Measurements from ENCODE around the gene CCRL2. TPM values are rescaled to one million over a fixed set of nuclear protein-coding genes. Genes with fewer than 3 reads are reported as not detected.
"Not testable (repeated sequence)": the region's sequence is repeated elsewhere in the genome, so short reads cannot be mapped to it uniquely, and the experiment has no call there.

The CCRL2 gene
- total and polyA plus RNA-seq, 3 experiments from 2014 or later: 2.3 to 3.0 (median 2.7) TPM

DNA sequence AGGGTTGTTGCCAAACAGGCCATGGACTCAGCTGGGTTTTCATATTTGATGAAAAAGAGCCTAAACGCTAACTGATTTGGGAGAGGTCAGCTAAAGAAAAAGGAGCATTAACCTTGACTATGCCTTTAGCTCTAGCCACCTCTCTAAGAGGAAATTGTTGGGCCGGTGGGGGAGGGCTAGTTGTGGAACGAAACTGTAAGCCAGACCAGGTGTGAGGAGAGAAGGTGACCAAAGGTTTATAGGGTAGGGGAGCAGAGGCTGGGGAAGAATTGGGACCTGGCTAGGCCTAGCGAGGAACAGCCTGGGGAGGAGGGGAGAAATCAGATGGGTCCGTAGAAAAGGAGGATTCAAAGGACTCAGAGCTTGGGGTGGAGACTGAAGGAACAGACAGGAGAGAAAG, 15.5 kb upstream of the CCRL2 start:
- H3K27ac ChIP-seq (ENCODE audit: low read depth, low read length); H3K9me3 Mint-ChIP-seq; H3K36me3 ChIP-seq (ENCODE audit: insufficient read depth, low read length); H3K27me3 Mint-ChIP-seq; DNase-seq; POLR2A ChIA-PET; H3K36me3 Mint-ChIP-seq; H3K4me1 Mint-ChIP-seq; H3K4me3 Mint-ChIP-seq; H3K27me3 ChIP-seq (ENCODE audit: insufficient read depth, low read length, poor library complexity, severe bottlenecking); H3K4me1 ChIP-seq (ENCODE audit: insufficient read depth, low read length); H3K9me3 ChIP-seq (ENCODE audit: low read length); CTCF ChIA-PET; H3K4me3 ChIP-seq (ENCODE audit: low read length): not testable (repeated sequence)
- peak overlapping the region in 1 of 8 donors; percentile 15 for H3K27ac Mint-ChIP-seq

DNA sequence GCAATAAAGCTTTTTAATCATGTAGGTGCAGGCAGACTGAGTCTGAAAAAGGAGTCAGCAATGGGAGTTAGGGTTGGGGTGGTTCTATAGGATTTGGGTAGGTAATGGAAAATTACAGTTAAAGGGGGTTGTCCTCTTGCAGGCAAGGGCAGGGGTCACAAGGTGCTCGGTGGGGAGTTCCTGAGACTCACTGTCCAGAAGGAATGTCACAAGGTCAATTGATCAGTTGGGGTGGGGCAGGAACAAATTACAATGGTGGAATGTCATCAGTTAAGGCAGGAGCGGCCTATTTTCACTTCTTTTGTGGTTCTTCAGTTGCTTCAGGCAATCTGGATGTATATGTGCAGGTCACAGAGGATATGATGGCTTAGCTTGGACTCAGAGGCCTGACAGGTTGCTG, 14.0 kb upstream of the CCRL2 start:
- Mint-ChIP-seq H3K9me3 (no peaks in the 10 kb centered on the region), H3K27me3 (peaks cover 0 to 2% of the 10 kb centered on the region in 2 donors), H3K36me3 (no peaks in the 10 kb centered on the region), H3K4me3 (no peak overlapping the region), H3K4me1 (peaks cover 0 to 2% (median 2%) of the 10 kb centered on the region in 3 donors), H3K27ac (no peak overlapping the region)
- Histone ChIP-seq H3K4me1 (ENCODE audit: insufficient read depth, low read length) (no peaks in the 10 kb centered on the region), H3K4me3 (ENCODE audit: low read length) (no peak overlapping the region), H3K9me3 (ENCODE audit: low read length) (no peaks in the 10 kb centered on the region), H3K36me3 (ENCODE audit: insufficient read depth, low read length) (no peaks in the 10 kb centered on the region), H3K27me3 (ENCODE audit: insufficient read depth, low read length, poor library complexity, severe bottlenecking) (no peaks in the 10 kb centered on the region), H3K27ac (ENCODE audit: low read depth, low read length) (no peak overlapping the region)
- no peak for DNase-seq
- ChIA-PET POLR2A (no interaction called here), CTCF (no interaction called here)

DNA sequence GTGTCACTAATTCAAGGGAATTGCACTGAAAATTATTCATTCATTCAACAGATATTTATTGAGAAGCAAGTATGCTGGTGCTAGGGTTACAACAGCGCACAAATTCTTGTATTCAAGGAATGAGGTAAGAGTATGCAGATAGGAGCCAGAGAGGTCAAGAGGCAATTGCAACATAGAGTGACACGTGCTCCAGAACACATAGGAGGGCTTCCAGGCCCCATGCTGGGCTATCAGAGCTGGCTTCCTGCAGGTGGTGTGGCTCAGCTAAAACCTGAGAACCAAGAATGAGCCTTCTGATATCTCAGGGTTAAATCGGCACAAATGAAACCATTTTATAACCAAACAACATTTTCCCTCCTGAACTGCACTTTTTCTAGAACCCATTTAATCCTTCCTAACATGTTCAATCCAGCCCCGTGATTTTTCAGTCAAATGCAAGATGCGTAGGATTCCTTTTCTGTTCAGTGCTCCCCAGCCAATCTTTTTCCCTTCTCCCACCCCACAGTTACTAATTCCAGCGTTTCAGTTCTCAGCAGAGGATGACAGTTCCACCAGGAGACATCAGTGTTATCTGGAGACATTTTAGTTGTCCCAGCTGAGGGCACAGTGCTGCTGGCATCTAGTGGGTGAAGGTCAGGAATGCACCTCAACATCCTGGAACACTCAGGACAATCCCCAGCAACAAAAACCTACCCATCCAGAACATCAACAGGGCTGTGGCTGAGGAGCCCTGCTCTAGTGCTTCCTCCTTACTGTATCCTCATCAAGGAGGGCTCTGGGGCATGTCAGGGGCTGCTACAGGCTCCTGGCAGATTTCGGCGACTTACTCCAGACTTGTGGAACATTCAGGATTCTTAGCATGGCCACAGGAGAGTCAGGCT, 13.3 kb upstream of the CCRL2 start:
- H3K4me3 Mint-ChIP-seq: no peak overlapping the region
- no peaks in the 10 kb centered on the region for H3K36me3 Mint-ChIP-seq
- CTCF ChIA-PET: no interaction called here
- peaks cover 0 to 2% of the 10 kb centered on the region in 2 donors for H3K27me3 Mint-ChIP-seq
- H3K4me1 Mint-ChIP-seq: peaks cover 0 to 2% (median 2%) of the 10 kb centered on the region in 3 donors
- H3K27ac Mint-ChIP-seq: no peak overlapping the region
- H3K4me3 ChIP-seq (ENCODE audit: low read length): no peak overlapping the region
- H3K4me1 ChIP-seq (ENCODE audit: insufficient read depth, low read length): no peaks in the 10 kb centered on the region
- no peak for DNase-seq
- H3K27me3 ChIP-seq (ENCODE audit: insufficient read depth, low read length, poor library complexity, severe bottlenecking): no peaks in the 10 kb centered on the region
- no peaks in the 10 kb centered on the region for H3K9me3 ChIP-seq (ENCODE audit: low read length)
- no peak overlapping the region for H3K27ac ChIP-seq (ENCODE audit: low read depth, low read length)
- no peaks in the 10 kb centered on the region for H3K9me3 Mint-ChIP-seq
- no peaks in the 10 kb centered on the region for H3K36me3 ChIP-seq (ENCODE audit: insufficient read depth, low read length)
- POLR2A ChIA-PET: no interaction called here

DNA sequence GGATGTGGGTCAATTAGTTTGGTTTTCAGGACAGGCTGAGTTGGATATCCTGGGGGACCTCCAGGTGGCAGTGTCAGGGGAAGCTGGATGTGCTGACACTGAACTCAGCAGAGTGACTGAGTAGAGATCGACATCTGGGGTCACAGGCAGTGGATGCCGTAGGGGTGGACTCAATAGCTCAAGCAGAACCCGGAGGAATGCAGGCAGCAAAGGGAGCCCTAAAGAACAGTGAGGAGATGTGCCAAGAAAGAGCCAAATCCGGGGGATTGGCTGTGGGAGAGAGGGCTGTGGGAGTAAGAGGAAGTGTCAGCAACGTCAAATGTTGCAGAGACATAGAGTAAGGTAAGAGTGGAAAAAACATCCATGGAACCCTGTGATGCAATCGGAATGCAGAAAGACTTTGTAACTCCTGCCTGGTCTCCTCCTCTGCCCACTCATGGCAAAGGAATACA, 11.8 kb upstream of the CCRL2 start:
- ChIA-PET POLR2A (no interaction called here), CTCF (no interaction called here)
- H3K4me3 Mint-ChIP-seq: no peak overlapping the region
- Histone ChIP-seq H3K36me3 (ENCODE audit: insufficient read depth, low read length) (no peaks in the 10 kb centered on the region), H3K4me3 (ENCODE audit: low read length) (no peak overlapping the region), H3K4me1 (ENCODE audit: insufficient read depth, low read length) (no peaks in the 10 kb centered on the region), H3K27me3 (ENCODE audit: insufficient read depth, low read length, poor library complexity, severe bottlenecking) (no peaks in the 10 kb centered on the region), H3K9me3 (ENCODE audit: low read length) (no peaks in the 10 kb centered on the region), H3K27ac (ENCODE audit: low read depth, low read length) (no peak overlapping the region)
- H3K27me3 Mint-ChIP-seq: peaks cover 0 to 2% of the 10 kb centered on the region in 2 donors
- no peaks in the 10 kb centered on the region for H3K36me3 Mint-ChIP-seq
- peak overlapping the region in 1 of 8 donors; percentile 47 for H3K27ac Mint-ChIP-seq
- no peaks in the 10 kb centered on the region for H3K9me3 Mint-ChIP-seq
- H3K4me1 Mint-ChIP-seq: peaks cover 0 to 2% (median 2%) of the 10 kb centered on the region in 3 donors
- no peak for DNase-seq

DNA sequence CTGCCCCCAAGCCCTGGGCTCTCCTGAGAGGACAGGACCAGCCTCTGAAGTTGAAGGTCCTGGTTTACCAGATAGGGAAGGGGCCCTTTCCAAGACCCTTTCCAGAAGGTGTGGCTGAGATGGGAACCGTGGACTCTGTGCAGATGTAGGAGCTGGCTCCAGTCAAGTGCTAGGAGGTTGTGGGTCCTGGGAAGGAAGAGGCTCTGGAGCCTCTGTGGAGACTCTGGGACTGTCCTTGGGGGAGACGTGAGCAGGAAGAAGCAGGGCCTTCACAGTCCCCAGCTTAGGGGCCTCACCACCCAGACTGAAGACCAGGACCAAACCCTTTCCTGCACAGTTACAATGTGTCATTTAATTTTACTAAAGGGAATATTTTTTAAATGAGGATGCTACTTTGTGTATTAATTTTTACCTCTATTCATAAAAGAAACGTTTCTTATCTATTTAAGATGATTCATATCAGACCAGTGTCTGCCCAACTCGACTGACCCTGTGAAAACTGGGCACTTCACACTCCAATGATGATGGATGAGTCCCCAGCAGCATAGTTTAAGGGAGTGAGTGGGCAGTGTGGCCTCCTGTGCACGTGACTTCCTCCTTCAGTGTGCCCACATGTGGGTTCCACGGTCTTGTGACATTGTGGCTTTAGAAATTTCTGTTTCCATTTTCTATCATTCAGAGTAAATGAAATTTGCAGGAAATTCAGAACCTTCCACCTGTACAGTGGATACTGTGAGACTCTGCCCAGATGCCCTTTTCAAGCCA, 11.1 kb upstream of the CCRL2 start:
- CTCF ChIA-PET: no interaction called here
- no peaks in the 10 kb centered on the region for H3K9me3 Mint-ChIP-seq
- H3K27me3 ChIP-seq (ENCODE audit: insufficient read depth, low read length, poor library complexity, severe bottlenecking): no peaks in the 10 kb centered on the region

DNA sequence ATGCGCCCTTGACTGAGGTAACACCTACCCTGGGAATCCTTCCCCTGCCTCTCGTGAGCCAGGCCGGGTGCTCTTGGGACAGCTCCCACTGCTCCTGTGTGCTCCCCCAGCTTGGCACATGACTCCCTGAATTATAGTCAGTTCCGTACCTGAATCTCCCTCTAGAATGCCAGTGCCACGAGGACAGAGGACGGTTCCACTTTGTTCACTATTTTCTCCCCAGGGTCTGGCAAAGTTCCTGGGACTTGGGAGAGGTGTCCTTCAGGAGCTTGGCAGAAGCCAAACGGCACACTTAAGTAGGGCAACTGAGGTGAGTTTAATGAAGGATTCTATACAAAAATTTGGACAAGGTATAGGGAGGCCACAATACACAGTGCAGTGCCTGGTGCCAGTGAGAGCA, 9.9 kb upstream of the CCRL2 start:
- ChIA-PET POLR2A (no interaction called here), CTCF (no interaction called here)
- no peaks in the 10 kb centered on the region for H3K9me3 ChIP-seq (ENCODE audit: low read length)
- no peaks in the 10 kb centered on the region for H3K27me3 ChIP-seq (ENCODE audit: insufficient read depth, low read length, poor library complexity, severe bottlenecking)
- peaks cover 0 to 2% (median 2%) of the 10 kb centered on the region in 3 donors for H3K4me1 Mint-ChIP-seq
- peak overlapping the region in 1 of 8 donors; percentile 55 for H3K27ac Mint-ChIP-seq
- H3K4me3 ChIP-seq (ENCODE audit: low read length): no peak overlapping the region
- no peaks in the 10 kb centered on the region for H3K36me3 ChIP-seq (ENCODE audit: insufficient read depth, low read length)
- no peak overlapping the region for H3K27ac ChIP-seq (ENCODE audit: low read depth, low read length)
- no peak overlapping the region for H3K4me3 Mint-ChIP-seq
- no peaks in the 10 kb centered on the region for H3K36me3 Mint-ChIP-seq
- H3K9me3 Mint-ChIP-seq: no peaks in the 10 kb centered on the region
- peaks cover 0 to 2% of the 10 kb centered on the region in 2 donors for H3K27me3 Mint-ChIP-seq
- DNase-seq: no peak
- H3K4me1 ChIP-seq (ENCODE audit: insufficient read depth, low read length): no peaks in the 10 kb centered on the region

More for the DNA sequence above, 11.1 kb upstream of the CCRL2 start:
- H3K9me3 ChIP-seq (ENCODE audit: low read length): no peaks in the 10 kb centered on the region
- no peaks in the 10 kb centered on the region for H3K36me3 Mint-ChIP-seq
- DNase-seq: no peak
- H3K4me3 Mint-ChIP-seq: no peak overlapping the region
- no peak overlapping the region for H3K27ac ChIP-seq (ENCODE audit: low read depth, low read length)
- H3K4me3 ChIP-seq (ENCODE audit: low read length): no peak overlapping the region
- POLR2A ChIA-PET: no interaction called here
- H3K27me3 Mint-ChIP-seq: peaks cover 0 to 2% of the 10 kb centered on the region in 2 donors
- peak overlapping the region in 1 of 8 donors; percentile 33 for H3K27ac Mint-ChIP-seq
- H3K4me1 Mint-ChIP-seq: peaks cover 0 to 2% (median 2%) of the 10 kb centered on the region in 3 donors
- no peaks in the 10 kb centered on the region for H3K4me1 ChIP-seq (ENCODE audit: insufficient read depth, low read length)
- no peaks in the 10 kb centered on the region for H3K36me3 ChIP-seq (ENCODE audit: insufficient read depth, low read length)

DNA sequence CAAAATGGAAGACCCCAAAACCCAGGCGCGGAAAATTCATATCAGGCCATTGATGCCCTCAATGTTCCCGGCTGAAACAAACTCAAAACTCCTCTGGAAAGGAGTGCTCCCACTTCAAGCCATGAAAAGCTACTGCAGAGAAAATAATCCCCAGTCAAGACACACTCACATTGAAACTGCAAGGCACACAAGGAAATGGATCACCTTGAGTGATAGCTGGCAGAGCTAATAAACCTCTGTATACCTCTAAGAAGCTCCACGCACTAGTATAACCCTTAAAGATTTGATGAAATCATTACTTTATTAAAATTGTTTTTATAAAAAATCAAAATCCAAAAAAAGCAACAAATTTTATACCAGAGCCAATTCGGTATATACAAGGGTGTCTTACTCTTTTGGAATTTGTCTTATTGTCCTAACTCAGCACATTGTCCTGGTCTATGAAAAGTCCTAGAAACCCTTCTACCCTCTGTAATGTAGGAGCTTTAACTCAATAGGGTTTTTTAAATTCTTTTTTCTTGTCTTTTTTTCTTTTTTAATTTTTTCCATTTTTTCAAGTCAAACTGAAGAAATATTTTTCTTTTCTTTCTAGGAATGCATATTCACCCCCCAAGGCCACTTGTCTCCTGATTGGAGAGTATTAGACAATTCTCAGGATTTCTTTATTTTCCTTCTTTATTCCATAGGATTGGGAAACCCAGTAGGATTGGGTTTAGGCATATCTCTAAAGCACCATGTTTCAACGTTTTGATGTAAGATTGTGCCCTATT, 8.7 kb upstream of the CCRL2 start:
- Mint-ChIP-seq H3K4me1 (peaks cover 0 to 2% (median 2%) of the 10 kb centered on the region in 3 donors), H3K27me3 (peaks cover 0 to 2% of the 10 kb centered on the region in 2 donors), H3K9me3 (peaks cover 0 to 2% (median 0%) of the 10 kb centered on the region in 5 donors), H3K36me3 (no peaks in the 10 kb centered on the region), H3K27ac (no peak overlapping the region), H3K4me3 (no peak overlapping the region)
- H3K27ac ChIP-seq (ENCODE audit: low read depth, low read length): no peak overlapping the region
- no peaks in the 10 kb centered on the region for H3K4me1 ChIP-seq (ENCODE audit: insufficient read depth, low read length)
- H3K36me3 ChIP-seq (ENCODE audit: insufficient read depth, low read length): no peaks in the 10 kb centered on the region
- H3K4me3 ChIP-seq (ENCODE audit: low read length): no peak overlapping the region
- ChIA-PET POLR2A (no interaction called here), CTCF (interaction anchor here (0.8 kb wide), 1 partner anchor 122 kb away, joined by 3 read pairs; no protein-coding TSS in a partner anchor)
- H3K9me3 ChIP-seq (ENCODE audit: low read length): no peaks in the 10 kb centered on the region
- H3K27me3 ChIP-seq (ENCODE audit: insufficient read depth, low read length, poor library complexity, severe bottlenecking): no peaks in the 10 kb centered on the region
- DNase-seq: no peak
